Liver (tissue), 3 donors: ENCODE measurements around the gene ATCAY.

Source experiments
- EGR1 ChIP-seq, 2 donors: IDR thresholded peaks; 2 replicates each; pipeline ENCODE4 v1.6.1; 2016 to 2018; ENCODE audit warnings: antibody characterized with exemption in 2 of 2, low read depth in 2 of 2
- GABPA ChIP-seq, 2 donors: IDR thresholded peaks in 1 of 2; conservative IDR thresholded peaks in 1 of 2; 2 replicates each; pipeline ENCODE4 v1.6.1; 2016; ENCODE audit warnings: antibody characterized with exemption in 2 of 2, mild to moderate bottlenecking in 1 of 2, moderate library complexity in 1 of 2
- HNF4A ChIP-seq, 2 donors: conservative IDR thresholded peaks; 2 replicates each; pipeline ENCODE4 v1.6.1; 2016; ENCODE audit warnings: antibody characterized with exemption in 2 of 2, mild to moderate bottlenecking in 2 of 2
- HNF4G ChIP-seq: IDR thresholded peaks from 2 replicates; pipeline ENCODE4 v1.6.1; 2016; ENCODE audit warnings: antibody characterized with exemption
- JUND ChIP-seq, 2 donors: IDR thresholded peaks; 2 replicates each; pipeline ENCODE4 v1.6.1; 2016; ENCODE audit warnings: antibody characterized with exemption in 2 of 2
- RAD21 ChIP-seq, 2 donors: IDR thresholded peaks; 2 replicates each; pipeline ENCODE4 v1.6.1; 2016; ENCODE audit warnings: antibody characterized with exemption in 2 of 2, mild to moderate bottlenecking in 2 of 2
- SP1 ChIP-seq: IDR thresholded peaks from 2 replicates; pipeline ENCODE4 v1.6.1; 2018; ENCODE audit warnings: antibody characterized with exemption, mild to moderate bottlenecking
- YY1 ChIP-seq: IDR thresholded peaks from 2 replicates; pipeline ENCODE4 v1.6.1; 2016; ENCODE audit warnings: antibody characterized with exemption, mild to moderate bottlenecking
- TF ChIP-seq, protein P1 (sequence below): fragments of 150-350 bp; IDR thresholded peaks from 2 replicates; pipeline ENCODE4 v1.5.1; 2017; ENCODE audit warnings: improper control_type of control experiment, low read depth, low read length; ENCODE audit not compliant: missing input control
- TF ChIP-seq, protein P2 (sequence below): IDR thresholded peaks from 2 replicates; pipeline ENCODE4 v1.6.1; 2016; ENCODE audit warnings: antibody characterized with exemption
- TF ChIP-seq, protein P3 (sequence below): IDR thresholded peaks from 2 replicates; pipeline ENCODE4 v1.6.1; 2016; ENCODE audit warnings: antibody characterized with exemption
- TF ChIP-seq, protein P4 (sequence below): IDR thresholded peaks from 2 replicates; pipeline ENCODE4 v1.6.1; 2016; ENCODE audit warnings: antibody characterized with exemption, mild to moderate bottlenecking
- donor health status: healthy.
- donor health status: healthy.

DNA sequence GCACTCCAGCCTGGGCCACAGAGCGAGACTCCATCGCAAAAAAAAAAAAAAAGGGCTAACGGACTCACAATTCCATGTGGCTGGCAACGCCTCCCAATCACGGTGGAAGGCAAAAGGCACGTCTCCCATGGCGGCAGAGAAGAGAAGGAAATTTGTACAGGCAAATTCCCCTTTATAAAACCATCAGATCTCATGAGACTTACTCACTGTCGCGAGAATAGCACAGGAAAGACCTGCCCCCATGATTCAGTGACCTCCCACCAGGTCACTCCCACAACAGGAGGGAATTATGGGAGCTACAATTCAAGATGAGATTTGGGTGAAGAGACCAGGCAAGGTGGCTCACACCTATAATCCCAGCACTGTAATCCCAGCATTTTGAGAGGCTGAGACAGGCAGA lies 33.7 kb downstream of the ATCAY start:
- TF ChIP-seq, protein P1, sequence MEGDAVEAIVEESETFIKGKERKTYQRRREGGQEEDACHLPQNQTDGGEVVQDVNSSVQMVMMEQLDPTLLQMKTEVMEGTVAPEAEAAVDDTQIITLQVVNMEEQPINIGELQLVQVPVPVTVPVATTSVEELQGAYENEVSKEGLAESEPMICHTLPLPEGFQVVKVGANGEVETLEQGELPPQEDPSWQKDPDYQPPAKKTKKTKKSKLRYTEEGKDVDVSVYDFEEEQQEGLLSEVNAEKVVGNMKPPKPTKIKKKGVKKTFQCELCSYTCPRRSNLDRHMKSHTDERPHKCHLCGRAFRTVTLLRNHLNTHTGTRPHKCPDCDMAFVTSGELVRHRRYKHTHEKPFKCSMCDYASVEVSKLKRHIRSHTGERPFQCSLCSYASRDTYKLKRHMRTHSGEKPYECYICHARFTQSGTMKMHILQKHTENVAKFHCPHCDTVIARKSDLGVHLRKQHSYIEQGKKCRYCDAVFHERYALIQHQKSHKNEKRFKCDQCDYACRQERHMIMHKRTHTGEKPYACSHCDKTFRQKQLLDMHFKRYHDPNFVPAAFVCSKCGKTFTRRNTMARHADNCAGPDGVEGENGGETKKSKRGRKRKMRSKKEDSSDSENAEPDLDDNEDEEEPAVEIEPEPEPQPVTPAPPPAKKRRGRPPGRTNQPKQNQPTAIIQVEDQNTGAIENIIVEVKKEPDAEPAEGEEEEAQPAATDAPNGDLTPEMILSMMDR = no peak
- TF ChIP-seq RAD21 (IDR thresholded peaks at IDR 0.05) (no peak), JUND (IDR thresholded peaks at IDR 0.05) (no peak), HNF4A (conservative IDR thresholded peaks at IDR 0.05) (no peak), HNF4G (no peak), GABPA (IDR thresholded peaks at IDR 0.05 in 1 of 2, conservative IDR thresholded peaks at IDR 0.05 in 1 of 2) (no peak), SP1 (no peak), EGR1 (IDR thresholded peaks at IDR 0.05; ENCODE audit: low read depth in 2 of 2) (no peak), YY1 (no peak)
- TF ChIP-seq, protein P2, sequence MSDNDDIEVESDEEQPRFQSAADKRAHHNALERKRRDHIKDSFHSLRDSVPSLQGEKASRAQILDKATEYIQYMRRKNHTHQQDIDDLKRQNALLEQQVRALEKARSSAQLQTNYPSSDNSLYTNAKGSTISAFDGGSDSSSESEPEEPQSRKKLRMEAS = no peak
- TF ChIP-seq, protein P3, sequence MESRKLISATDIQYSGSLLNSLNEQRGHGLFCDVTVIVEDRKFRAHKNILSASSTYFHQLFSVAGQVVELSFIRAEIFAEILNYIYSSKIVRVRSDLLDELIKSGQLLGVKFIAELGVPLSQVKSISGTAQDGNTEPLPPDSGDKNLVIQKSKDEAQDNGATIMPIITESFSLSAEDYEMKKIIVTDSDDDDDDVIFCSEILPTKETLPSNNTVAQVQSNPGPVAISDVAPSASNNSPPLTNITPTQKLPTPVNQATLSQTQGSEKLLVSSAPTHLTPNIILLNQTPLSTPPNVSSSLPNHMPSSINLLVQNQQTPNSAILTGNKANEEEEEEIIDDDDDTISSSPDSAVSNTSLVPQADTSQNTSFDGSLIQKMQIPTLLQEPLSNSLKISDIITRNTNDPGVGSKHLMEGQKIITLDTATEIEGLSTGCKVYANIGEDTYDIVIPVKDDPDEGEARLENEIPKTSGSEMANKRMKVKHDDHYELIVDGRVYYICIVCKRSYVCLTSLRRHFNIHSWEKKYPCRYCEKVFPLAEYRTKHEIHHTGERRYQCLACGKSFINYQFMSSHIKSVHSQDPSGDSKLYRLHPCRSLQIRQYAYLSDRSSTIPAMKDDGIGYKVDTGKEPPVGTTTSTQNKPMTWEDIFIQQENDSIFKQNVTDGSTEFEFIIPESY = no peak
- TF ChIP-seq, protein P4, sequence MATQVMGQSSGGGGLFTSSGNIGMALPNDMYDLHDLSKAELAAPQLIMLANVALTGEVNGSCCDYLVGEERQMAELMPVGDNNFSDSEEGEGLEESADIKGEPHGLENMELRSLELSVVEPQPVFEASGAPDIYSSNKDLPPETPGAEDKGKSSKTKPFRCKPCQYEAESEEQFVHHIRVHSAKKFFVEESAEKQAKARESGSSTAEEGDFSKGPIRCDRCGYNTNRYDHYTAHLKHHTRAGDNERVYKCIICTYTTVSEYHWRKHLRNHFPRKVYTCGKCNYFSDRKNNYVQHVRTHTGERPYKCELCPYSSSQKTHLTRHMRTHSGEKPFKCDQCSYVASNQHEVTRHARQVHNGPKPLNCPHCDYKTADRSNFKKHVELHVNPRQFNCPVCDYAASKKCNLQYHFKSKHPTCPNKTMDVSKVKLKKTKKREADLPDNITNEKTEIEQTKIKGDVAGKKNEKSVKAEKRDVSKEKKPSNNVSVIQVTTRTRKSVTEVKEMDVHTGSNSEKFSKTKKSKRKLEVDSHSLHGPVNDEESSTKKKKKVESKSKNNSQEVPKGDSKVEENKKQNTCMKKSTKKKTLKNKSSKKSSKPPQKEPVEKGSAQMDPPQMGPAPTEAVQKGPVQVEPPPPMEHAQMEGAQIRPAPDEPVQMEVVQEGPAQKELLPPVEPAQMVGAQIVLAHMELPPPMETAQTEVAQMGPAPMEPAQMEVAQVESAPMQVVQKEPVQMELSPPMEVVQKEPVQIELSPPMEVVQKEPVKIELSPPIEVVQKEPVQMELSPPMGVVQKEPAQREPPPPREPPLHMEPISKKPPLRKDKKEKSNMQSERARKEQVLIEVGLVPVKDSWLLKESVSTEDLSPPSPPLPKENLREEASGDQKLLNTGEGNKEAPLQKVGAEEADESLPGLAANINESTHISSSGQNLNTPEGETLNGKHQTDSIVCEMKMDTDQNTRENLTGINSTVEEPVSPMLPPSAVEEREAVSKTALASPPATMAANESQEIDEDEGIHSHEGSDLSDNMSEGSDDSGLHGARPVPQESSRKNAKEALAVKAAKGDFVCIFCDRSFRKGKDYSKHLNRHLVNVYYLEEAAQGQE = no peak
